WTC11 (cell line): ENCODE results near the gene ADGRE1. TPM values are rescaled to one million over a fixed set of nuclear protein-coding genes. Genes with fewer than 3 reads are reported as not detected.

Experiments
- ATAC-seq: fragments of 200-7000 bp; cut with Tn5 transposase; 2 replicates; pipeline ENCODE4 v1.10.0; 2021; ENCODE audit warnings: mild to moderate bottlenecking, moderate library complexity
- CTCF ChIA-PET: fragments of 300-600 bp; sonication (Branson Sonifier 250); formaldehyde crosslinking; loops from one replicate; lab custom pipeline; 2021; ENCODE audit warnings: antibody characterized with exemption; lab: Charles Lee
- POLR2A ChIA-PET: fragments of 350-600 bp; sonication (Branson Sonifier 250); formaldehyde crosslinking; loops from one replicate; lab custom pipeline; 2021; ENCODE audit warnings: antibody characterized with exemption; lab: Charles Lee
- DNase-seq: peaks from one replicate; pipeline ENCODE4 v3.0.0; 2021; ENCODE audit warnings: low spot score
- H3K27ac Mint-ChIP-seq: 2 replicates; pipeline ENCODE4 v1.8.0; 2021; ENCODE audit warnings: mixed read lengths
- H3K27me3 Mint-ChIP-seq: 2 replicates; pipeline ENCODE4 v1.8.0; 2021; ENCODE audit warnings: low read depth, mild to moderate bottlenecking, moderate library complexity, mixed read lengths
- H3K36me3 Mint-ChIP-seq: 2 replicates; pipeline ENCODE4 v1.8.0; 2021; ENCODE audit warnings: mixed read lengths
- H3K4me1 Mint-ChIP-seq: 2 replicates; pipeline ENCODE4 v1.8.0; 2022; ENCODE audit warnings: mixed read lengths
- H3K4me3 Mint-ChIP-seq: 2 replicates; pipeline ENCODE4 v1.8.0; 2021; ENCODE audit warnings: mild to moderate bottlenecking, moderate library complexity, mixed read lengths
- H3K9me3 Mint-ChIP-seq: 2 replicates; pipeline ENCODE4 v1.8.0; 2021; ENCODE audit warnings: mixed read lengths
- KAT7 ChIP-seq: sonication (generic); formaldehyde crosslinking; IDR thresholded peaks from 2 replicates; pipeline ENCODE4 v1.8.1; 2023; ENCODE audit warnings: missing genetic modification reagents, mild to moderate bottlenecking, borderline replicate concordance
- MXD4 ChIP-seq: fragments of 250-450 bp; sonication (Bioruptor Pico); IDR thresholded peaks from 2 replicates; pipeline ENCODE4 v1.8.0; 2021; ENCODE audit warnings: mild to moderate bottlenecking, moderate library complexity, borderline replicate concordance
- NFYB ChIP-seq: sonication (generic); formaldehyde crosslinking; conservative IDR thresholded peaks from 2 replicates; pipeline ENCODE4 v1.8.0; 2022; ENCODE audit warnings: low read depth, missing genetic modification reagents
- NR2C2 ChIP-seq: sonication (generic); formaldehyde crosslinking; IDR thresholded peaks from 2 replicates; pipeline ENCODE4 v1.8.0; 2022; ENCODE audit warnings: mild to moderate bottlenecking, missing genetic modification reagents
- RELA ChIP-seq: sonication (generic); formaldehyde crosslinking; IDR thresholded peaks from 2 replicates; pipeline ENCODE4 v1.8.1; 2022; ENCODE audit warnings: missing genetic modification reagents, mild to moderate bottlenecking, borderline replicate concordance
- TEAD4 ChIP-seq: sonication (generic); formaldehyde crosslinking; IDR thresholded peaks from 2 replicates; pipeline ENCODE4 v1.8.0; 2022; ENCODE audit warnings: mild to moderate bottlenecking, missing genetic modification reagents
- ZNF121 ChIP-seq: sonication (generic); formaldehyde crosslinking; IDR thresholded peaks from 2 replicates; pipeline ENCODE4 v1.8.0; 2023; ENCODE audit warnings: missing genetic modification reagents
- ZNF396 ChIP-seq: fragments of 250-450 bp; sonication (Bioruptor Pico); IDR thresholded peaks from 2 replicates; pipeline ENCODE4 v1.8.0; 2021; ENCODE audit warnings: mild to moderate bottlenecking, moderate library complexity, borderline replicate concordance
- ZNF416 ChIP-seq: fragments of 250-450 bp; sonication (Bioruptor Pico); IDR thresholded peaks from 2 replicates; pipeline ENCODE4 v1.9.0; 2021; ENCODE audit warnings: mild to moderate bottlenecking, inconsistent platforms
- ZNF671 ChIP-seq: fragments of 250-450 bp; sonication (Bioruptor Pico); IDR thresholded peaks from 2 replicates; pipeline ENCODE4 v1.8.0; 2021; ENCODE audit warnings: mild to moderate bottlenecking
- total RNA-seq: library from RNA; stranded (reverse); gene quantifications from 3 replicates; pipeline ENCODE4 v1.2.3, GENCODE V29; 2021
- TF ChIP-seq, protein P1 (sequence below): sonication (generic); formaldehyde crosslinking; IDR thresholded peaks from 2 replicates; pipeline ENCODE4 v1.8.0; 2022; ENCODE audit warnings: missing genetic modification reagents
- TF ChIP-seq, protein P2 (sequence below): sonication (generic); formaldehyde crosslinking; IDR thresholded peaks from 2 replicates; pipeline ENCODE4 v1.8.0; 2023; ENCODE audit warnings: missing genetic modification reagents
- TF ChIP-seq, protein P3 (sequence below): sonication (generic); formaldehyde crosslinking; IDR thresholded peaks from 2 replicates; pipeline ENCODE4 v1.8.0; 2022; ENCODE audit warnings: mild to moderate bottlenecking, missing genetic modification reagents
- TF ChIP-seq, protein P4 (sequence below): fragments of 250-450 bp; sonication (Bioruptor Pico); IDR thresholded peaks from 2 replicates; pipeline ENCODE4 v1.9.0; 2021; ENCODE audit warnings: moderate library complexity, mild to moderate bottlenecking, inconsistent platforms, borderline replicate concordance
- TF ChIP-seq, protein P5 (sequence below): sonication (generic); formaldehyde crosslinking; conservative IDR thresholded peaks from 2 replicates; pipeline ENCODE4 v1.8.1; 2023; ENCODE audit warnings: mild to moderate bottlenecking, low read depth, missing genetic modification reagents, moderate library complexity
- TF ChIP-seq, protein P6 (sequence below): sonication (generic); formaldehyde crosslinking; IDR thresholded peaks from 2 replicates; pipeline ENCODE4 v1.8.1; 2023; ENCODE audit warnings: mild to moderate bottlenecking, missing genetic modification reagents
- TF ChIP-seq, protein P7 (sequence below): fragments of 250-450 bp; sonication (Bioruptor Pico); IDR thresholded peaks from 2 replicates; pipeline ENCODE4 v1.9.0; 2021; ENCODE audit warnings: mild to moderate bottlenecking
- TF ChIP-seq, protein P8 (sequence below): sonication (generic); formaldehyde crosslinking; IDR thresholded peaks from 2 replicates; pipeline ENCODE4 v1.8.1; 2023; ENCODE audit warnings: mild to moderate bottlenecking, missing genetic modification reagents, borderline replicate concordance

The ADGRE1 gene
- total RNA-seq, 1 experiment from 2014 or later, result not detected

DNA sequence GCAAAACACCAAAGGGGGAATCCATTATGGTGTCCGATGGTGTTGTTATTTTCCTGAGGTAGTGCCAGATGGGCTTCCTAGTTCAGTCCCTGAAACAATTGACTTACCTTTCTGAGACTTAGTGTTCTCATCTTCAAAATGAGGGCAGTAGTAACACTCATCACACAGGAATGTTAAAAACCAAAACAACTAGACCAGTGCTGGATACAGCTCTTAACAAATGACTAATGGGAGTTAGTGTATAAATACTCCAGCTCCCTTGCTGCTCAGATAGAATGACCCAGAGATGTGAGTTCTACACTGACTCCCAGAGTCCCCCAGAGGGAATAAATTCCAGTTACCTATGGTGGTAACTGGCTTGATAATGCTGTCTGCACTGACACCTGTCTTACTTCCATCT, 84.0 kb downstream of the ADGRE1 start:
- peaks cover 80% of the 10 kb centered on the region for H3K9me3 Mint-ChIP-seq
- peaks cover 63% of the 10 kb centered on the region for H3K36me3 Mint-ChIP-seq
- POLR2A ChIA-PET, result no interaction called here
- no peak for ATAC-seq
- TF ChIP-seq ZNF671 (no peak), TEAD4 (CRISPR knock-in tag) (no peak)
- TF ChIP-seq, protein P1, sequence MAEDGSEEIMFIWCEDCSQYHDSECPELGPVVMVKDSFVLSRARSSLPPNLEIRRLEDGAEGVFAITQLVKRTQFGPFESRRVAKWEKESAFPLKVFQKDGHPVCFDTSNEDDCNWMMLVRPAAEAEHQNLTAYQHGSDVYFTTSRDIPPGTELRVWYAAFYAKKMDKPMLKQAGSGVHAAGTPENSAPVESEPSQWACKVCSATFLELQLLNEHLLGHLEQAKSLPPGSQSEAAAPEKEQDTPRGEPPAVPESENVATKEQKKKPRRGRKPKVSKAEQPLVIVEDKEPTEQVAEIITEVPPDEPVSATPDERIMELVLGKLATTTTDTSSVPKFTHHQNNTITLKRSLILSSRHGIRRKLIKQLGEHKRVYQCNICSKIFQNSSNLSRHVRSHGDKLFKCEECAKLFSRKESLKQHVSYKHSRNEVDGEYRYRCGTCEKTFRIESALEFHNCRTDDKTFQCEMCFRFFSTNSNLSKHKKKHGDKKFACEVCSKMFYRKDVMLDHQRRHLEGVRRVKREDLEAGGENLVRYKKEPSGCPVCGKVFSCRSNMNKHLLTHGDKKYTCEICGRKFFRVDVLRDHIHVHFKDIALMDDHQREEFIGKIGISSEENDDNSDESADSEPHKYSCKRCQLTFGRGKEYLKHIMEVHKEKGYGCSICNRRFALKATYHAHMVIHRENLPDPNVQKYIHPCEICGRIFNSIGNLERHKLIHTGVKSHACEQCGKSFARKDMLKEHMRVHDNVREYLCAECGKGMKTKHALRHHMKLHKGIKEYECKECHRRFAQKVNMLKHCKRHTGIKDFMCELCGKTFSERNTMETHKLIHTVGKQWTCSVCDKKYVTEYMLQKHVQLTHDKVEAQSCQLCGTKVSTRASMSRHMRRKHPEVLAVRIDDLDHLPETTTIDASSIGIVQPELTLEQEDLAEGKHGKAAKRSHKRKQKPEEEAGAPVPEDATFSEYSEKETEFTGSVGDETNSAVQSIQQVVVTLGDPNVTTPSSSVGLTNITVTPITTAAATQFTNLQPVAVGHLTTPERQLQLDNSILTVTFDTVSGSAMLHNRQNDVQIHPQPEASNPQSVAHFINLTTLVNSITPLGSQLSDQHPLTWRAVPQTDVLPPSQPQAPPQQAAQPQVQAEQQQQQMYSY (CRISPR knock-in tag), result no peak
- H3K27me3 Mint-ChIP-seq, result peaks cover 18% of the 10 kb centered on the region
- CTCF ChIA-PET, result no interaction called here
- no peak for DNase-seq
- no peak overlapping the region for H3K4me3 Mint-ChIP-seq
- H3K27ac Mint-ChIP-seq, result no peak overlapping the region
- H3K4me1 Mint-ChIP-seq, result no peaks in the 10 kb centered on the region

DNA sequence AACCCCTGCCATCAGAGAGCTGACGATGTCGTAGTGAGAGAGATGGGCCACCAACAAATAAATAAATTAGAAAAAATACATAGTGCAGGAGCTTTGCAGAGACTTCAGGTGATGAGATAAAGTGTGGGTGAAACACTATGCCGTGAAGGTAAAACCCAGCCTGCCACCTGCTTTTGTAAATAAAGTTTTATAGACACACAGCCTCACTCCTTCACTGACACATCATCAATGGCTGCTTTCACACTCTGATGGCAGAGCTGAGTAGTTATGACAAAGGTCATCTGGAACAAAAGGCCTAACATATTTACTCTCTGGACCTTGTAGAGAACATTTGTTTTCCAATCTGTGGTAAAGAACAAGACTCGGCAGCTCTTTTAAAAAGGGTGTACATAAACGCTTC, 88.8 kb downstream of the ADGRE1 start:
- Mint-ChIP-seq H3K4me3 (no peak overlapping the region), H3K27me3 (peaks cover 18% of the 10 kb centered on the region), H3K36me3 (peaks cover 70% of the 10 kb centered on the region), H3K27ac (no peak overlapping the region), H3K9me3 (peaks cover 79% of the 10 kb centered on the region), H3K4me1 (no peaks in the 10 kb centered on the region)
- ChIA-PET CTCF (interaction anchor here (1.5 kb wide), 1 partner anchor 12 kb away, joined by 3 read pairs; no protein-coding TSS in a partner anchor), POLR2A (no interaction called here)
- DNase-seq (no peak), ATAC-seq (no peak)
- TF ChIP-seq, protein P2, sequence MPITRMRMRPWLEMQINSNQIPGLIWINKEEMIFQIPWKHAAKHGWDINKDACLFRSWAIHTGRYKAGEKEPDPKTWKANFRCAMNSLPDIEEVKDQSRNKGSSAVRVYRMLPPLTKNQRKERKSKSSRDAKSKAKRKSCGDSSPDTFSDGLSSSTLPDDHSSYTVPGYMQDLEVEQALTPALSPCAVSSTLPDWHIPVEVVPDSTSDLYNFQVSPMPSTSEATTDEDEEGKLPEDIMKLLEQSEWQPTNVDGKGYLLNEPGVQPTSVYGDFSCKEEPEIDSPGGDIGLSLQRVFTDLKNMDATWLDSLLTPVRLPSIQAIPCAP (CRISPR knock-in tag), result no peak
- no peak for TF ChIP-seq RELA
- TF ChIP-seq NFYB (CRISPR knock-in tag), result no peak
- TF ChIP-seq, protein P3, sequence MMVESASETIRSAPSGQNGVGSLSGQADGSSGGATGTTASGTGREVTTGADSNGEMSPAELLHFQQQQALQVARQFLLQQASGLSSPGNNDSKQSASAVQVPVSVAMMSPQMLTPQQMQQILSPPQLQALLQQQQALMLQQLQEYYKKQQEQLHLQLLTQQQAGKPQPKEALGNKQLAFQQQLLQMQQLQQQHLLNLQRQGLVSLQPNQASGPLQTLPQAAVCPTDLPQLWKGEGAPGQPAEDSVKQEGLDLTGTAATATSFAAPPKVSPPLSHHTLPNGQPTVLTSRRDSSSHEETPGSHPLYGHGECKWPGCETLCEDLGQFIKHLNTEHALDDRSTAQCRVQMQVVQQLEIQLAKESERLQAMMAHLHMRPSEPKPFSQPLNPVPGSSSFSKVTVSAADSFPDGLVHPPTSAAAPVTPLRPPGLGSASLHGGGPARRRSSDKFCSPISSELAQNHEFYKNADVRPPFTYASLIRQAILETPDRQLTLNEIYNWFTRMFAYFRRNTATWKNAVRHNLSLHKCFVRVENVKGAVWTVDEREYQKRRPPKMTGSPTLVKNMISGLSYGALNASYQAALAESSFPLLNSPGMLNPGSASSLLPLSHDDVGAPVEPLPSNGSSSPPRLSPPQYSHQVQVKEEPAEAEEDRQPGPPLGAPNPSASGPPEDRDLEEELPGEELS (CRISPR knock-in tag), result no peak
- TF ChIP-seq, protein P4, sequence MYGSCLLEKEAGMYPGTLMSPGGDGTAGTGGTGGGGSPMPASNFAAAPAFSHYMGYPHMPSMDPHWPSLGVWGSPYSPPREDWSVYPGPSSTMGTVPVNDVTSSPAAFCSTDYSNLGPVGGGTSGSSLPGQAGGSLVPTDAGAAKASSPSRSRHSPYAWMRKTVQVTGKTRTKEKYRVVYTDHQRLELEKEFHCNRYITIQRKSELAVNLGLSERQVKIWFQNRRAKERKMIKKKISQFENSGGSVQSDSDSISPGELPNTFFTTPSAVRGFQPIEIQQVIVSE, result no peak
- no peak for TF ChIP-seq ZNF121
- no peak for TF ChIP-seq MXD4 (CRISPR knock-in tag)
- no peak for TF ChIP-seq ZNF396 (CRISPR knock-in tag)
- TF ChIP-seq, protein P5, sequence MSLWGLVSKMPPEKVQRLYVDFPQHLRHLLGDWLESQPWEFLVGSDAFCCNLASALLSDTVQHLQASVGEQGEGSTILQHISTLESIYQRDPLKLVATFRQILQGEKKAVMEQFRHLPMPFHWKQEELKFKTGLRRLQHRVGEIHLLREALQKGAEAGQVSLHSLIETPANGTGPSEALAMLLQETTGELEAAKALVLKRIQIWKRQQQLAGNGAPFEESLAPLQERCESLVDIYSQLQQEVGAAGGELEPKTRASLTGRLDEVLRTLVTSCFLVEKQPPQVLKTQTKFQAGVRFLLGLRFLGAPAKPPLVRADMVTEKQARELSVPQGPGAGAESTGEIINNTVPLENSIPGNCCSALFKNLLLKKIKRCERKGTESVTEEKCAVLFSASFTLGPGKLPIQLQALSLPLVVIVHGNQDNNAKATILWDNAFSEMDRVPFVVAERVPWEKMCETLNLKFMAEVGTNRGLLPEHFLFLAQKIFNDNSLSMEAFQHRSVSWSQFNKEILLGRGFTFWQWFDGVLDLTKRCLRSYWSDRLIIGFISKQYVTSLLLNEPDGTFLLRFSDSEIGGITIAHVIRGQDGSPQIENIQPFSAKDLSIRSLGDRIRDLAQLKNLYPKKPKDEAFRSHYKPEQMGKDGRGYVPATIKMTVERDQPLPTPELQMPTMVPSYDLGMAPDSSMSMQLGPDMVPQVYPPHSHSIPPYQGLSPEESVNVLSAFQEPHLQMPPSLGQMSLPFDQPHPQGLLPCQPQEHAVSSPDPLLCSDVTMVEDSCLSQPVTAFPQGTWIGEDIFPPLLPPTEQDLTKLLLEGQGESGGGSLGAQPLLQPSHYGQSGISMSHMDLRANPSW (CRISPR knock-in tag), result no peak
- TF ChIP-seq, protein P6, sequence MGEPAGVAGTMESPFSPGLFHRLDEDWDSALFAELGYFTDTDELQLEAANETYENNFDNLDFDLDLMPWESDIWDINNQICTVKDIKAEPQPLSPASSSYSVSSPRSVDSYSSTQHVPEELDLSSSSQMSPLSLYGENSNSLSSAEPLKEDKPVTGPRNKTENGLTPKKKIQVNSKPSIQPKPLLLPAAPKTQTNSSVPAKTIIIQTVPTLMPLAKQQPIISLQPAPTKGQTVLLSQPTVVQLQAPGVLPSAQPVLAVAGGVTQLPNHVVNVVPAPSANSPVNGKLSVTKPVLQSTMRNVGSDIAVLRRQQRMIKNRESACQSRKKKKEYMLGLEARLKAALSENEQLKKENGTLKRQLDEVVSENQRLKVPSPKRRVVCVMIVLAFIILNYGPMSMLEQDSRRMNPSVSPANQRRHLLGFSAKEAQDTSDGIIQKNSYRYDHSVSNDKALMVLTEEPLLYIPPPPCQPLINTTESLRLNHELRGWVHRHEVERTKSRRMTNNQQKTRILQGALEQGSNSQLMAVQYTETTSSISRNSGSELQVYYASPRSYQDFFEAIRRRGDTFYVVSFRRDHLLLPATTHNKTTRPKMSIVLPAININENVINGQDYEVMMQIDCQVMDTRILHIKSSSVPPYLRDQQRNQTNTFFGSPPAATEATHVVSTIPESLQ (CRISPR knock-in tag), result no peak
- TF ChIP-seq, protein P7, sequence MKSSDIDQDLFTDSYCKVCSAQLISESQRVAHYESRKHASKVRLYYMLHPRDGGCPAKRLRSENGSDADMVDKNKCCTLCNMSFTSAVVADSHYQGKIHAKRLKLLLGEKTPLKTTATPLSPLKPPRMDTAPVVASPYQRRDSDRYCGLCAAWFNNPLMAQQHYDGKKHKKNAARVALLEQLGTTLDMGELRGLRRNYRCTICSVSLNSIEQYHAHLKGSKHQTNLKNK (CRISPR knock-in tag), result no peak
- TF ChIP-seq NR2C2 (CRISPR knock-in tag), result no peak
- no peak for TF ChIP-seq ZNF416
- TF ChIP-seq KAT7 (CRISPR knock-in tag), result no peak
- TF ChIP-seq, protein P8, sequence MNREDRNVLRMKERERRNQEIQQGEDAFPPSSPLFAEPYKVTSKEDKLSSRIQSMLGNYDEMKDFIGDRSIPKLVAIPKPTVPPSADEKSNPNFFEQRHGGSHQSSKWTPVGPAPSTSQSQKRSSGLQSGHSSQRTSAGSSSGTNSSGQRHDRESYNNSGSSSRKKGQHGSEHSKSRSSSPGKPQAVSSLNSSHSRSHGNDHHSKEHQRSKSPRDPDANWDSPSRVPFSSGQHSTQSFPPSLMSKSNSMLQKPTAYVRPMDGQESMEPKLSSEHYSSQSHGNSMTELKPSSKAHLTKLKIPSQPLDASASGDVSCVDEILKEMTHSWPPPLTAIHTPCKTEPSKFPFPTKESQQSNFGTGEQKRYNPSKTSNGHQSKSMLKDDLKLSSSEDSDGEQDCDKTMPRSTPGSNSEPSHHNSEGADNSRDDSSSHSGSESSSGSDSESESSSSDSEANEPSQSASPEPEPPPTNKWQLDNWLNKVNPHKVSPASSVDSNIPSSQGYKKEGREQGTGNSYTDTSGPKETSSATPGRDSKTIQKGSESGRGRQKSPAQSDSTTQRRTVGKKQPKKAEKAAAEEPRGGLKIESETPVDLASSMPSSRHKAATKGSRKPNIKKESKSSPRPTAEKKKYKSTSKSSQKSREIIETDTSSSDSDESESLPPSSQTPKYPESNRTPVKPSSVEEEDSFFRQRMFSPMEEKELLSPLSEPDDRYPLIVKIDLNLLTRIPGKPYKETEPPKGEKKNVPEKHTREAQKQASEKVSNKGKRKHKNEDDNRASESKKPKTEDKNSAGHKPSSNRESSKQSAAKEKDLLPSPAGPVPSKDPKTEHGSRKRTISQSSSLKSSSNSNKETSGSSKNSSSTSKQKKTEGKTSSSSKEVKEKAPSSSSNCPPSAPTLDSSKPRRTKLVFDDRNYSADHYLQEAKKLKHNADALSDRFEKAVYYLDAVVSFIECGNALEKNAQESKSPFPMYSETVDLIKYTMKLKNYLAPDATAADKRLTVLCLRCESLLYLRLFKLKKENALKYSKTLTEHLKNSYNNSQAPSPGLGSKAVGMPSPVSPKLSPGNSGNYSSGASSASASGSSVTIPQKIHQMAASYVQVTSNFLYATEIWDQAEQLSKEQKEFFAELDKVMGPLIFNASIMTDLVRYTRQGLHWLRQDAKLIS (CRISPR knock-in tag), result no peak
